Mononuclear cell (primary cell): ENCODE measurements around the gene DCDC2. TPM values are rescaled to one million over a fixed set of nuclear protein-coding genes. Genes with fewer than 3 reads are reported as not detected.
"Not testable (repeated sequence)": the region's sequence is repeated elsewhere in the genome, so short reads cannot be mapped to it uniquely, and the experiment has no call there.

ENCODE experiments used
- H3K27me3 ChIP-seq: 2 replicates; pipeline ENCODE4 v1.6.0; 2011; ENCODE audit warnings: low read length, control low read depth; ENCODE audit not compliant: insufficient read depth
- H3K4me1 ChIP-seq: 2 replicates; pipeline ENCODE4 v1.5.1; 2011; ENCODE audit warnings: mild to moderate bottlenecking, low read length, control low read depth; ENCODE audit not compliant: insufficient read depth
- H3K4me3 ChIP-seq: 2 replicates; pipeline ENCODE4 v1.5.1; 2011; ENCODE audit warnings: mild to moderate bottlenecking, low read length, moderate library complexity
- H3K9me3 ChIP-seq: 2 replicates; pipeline ENCODE4 v1.5.1; 2011; ENCODE audit warnings: low read depth, mild to moderate bottlenecking, control low read depth, low read length
- total RNA-seq: library from RNA; depleted of rRNA; stranded (reverse); fragments of >200 nt; gene quantifications from one replicate; pipeline ENCODE4 v1.2.3, GENCODE V29; 2012

Gene DCDC2
- total RNA-seq, 1 donor, result 0.10 TPM

DNA sequence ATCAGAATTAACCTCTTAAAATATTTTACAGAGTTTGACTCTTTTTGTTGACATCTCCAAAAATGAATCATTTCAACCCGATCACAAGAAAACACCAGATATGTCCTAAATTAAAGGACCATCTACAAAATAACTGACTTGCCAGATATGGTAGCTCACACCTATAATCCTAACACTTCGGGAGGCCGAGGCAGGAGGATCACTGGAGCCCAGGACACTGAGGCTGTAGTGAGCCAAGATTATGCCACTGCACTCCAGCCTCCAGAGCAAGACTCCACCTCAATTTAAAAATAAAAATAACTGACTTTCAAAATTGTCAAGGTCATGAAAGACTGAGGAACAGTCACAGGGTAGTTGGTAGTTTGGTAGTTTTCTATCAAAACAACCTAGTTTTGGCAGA lies 34.9 kb downstream of the DCDC2 start:
- peaks cover 3% of the 10 kb centered on the region for H3K27me3 ChIP-seq
- H3K4me3 ChIP-seq, result no peak overlapping the region
- no peaks in the 10 kb centered on the region for H3K4me1 ChIP-seq
- no peaks in the 10 kb centered on the region for H3K9me3 ChIP-seq

GRCh38 chr6:24322446-24322845 lies 35.4 kb downstream of the DCDC2 start:
- not testable (repeated sequence) for H3K4me3 ChIP-seq, H3K9me3 ChIP-seq, H3K27me3 ChIP-seq, H3K4me1 ChIP-seq

- Histone ChIP-seq H3K9me3 (no peaks in the 10 kb centered on the region), H3K27me3 (peaks cover 3% of the 10 kb centered on the region), H3K4me1 (no peaks in the 10 kb centered on the region), H3K4me3 (no peak overlapping the region)
These were observed 36.2 kb downstream of the DCDC2 start for GRCh38 chr6:24321538-24322162.

DNA sequence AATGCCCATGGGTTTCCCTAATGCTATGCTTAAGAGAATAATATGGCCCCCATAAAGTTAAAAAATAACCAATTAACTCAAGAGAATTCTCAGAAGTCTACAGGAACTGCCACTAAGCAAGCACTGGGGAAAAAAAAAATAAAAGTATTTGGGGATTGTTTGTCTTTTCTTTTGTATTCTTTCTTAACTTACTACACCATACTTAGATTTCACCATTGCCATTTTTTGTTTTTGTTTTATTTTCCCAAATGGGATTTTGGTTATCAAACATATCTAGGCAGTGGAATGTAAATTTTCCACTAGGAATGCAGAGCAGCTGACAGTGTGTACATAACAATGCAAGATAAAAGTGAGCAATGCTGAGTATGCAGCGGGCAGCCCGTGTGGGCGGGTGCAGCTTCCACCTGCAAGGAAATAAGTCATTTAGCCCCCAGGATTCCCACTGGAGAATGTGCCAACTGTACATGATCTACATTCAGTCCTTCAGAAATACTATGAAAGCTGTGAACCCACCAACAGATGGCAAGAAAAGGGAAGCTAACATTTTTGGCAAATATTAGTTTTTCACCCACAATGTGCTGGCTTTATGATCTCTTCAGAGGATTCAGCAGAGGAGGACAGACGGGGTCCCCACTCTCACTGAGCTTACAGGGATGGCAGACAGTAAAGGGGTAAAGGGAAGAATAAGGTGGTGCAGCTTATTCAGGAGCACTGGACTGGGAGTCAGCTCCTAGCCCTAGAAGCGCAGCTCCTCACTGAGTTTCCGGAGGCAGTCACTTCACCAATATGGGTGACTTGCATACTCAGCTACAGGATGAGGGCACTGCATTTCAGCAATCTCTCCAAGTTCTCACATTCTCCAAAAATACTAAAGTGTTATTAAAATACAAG lies 44.4 kb downstream of the DCDC2 start:
- H3K4me1 ChIP-seq, result no peaks in the 10 kb centered on the region
- H3K9me3 ChIP-seq, result no peaks in the 10 kb centered on the region
- H3K27me3 ChIP-seq, result no peaks in the 10 kb centered on the region
- no peak overlapping the region for H3K4me3 ChIP-seq

DNA sequence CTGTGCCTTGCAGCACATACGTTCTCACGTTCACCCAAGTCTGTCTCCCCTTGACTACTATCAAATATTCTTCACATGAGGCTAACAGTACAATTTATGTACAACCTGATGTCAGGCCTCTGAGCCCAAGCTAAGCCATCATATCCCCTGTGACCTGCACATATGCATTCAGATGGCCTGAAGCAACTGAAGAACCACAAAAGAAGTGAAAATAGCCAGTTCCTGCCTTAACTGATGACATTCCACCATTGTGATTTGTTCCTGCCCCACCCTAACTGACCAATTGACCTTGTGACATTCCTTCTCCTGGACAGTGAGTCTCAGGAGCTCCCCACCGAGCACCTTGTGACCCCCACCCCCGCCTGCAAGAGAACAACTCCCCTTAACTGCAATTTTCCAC lies 46.1 kb downstream of the DCDC2 start:
- H3K27me3 ChIP-seq, H3K4me1 ChIP-seq, H3K4me3 ChIP-seq, H3K9me3 ChIP-seq: not testable (repeated sequence)

DNA sequence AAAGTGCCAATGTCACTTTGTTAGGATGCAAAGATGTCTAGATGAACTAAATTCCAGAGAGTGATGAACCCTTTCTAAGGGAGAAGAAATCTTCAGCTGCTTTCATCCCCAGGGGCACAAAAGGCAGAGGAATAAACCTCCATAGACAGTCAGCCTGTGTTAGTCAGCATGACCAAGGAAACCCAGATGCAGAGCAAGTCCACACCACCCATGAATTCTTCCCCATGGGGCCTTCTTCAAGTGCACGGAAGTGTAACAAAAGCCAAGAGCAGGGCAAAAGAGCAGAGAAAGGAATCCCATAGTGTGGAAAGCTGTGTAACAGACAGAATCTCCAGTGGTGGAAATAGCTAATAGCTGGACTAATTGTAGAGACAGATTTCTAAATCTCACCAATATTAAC lies 50.0 kb downstream of the DCDC2 start:
- Histone ChIP-seq H3K27me3 (no peaks in the 10 kb centered on the region), H3K9me3 (no peaks in the 10 kb centered on the region), H3K4me1 (no peaks in the 10 kb centered on the region), H3K4me3 (no peak overlapping the region)

DNA sequence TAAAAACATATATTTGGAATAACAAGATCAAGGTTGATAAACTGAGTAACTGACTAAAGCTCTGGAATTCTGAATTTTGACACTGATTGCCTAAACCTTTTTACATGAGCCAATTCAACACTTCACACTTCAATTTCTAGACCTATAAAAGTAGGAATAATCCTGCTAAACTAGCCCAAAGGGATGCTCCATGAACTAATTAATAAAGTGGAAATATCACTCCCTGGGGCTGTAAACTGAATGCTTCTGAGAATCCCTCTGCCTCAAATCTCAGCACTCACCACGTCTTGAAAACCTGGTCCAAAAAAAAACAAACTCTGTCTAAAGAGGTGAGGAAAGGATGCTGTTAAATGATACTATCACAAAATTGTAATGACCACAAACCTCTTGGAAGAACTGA lies 50.9 kb downstream of the DCDC2 start:
- H3K27me3 ChIP-seq, result no peaks in the 10 kb centered on the region
- no peaks in the 10 kb centered on the region for H3K9me3 ChIP-seq
- H3K4me3 ChIP-seq, result no peak overlapping the region
- H3K4me1 ChIP-seq, result no peaks in the 10 kb centered on the region

- H3K9me3 ChIP-seq, result no peaks in the 10 kb centered on the region
- no peak overlapping the region for H3K4me3 ChIP-seq
- no peaks in the 10 kb centered on the region for H3K27me3 ChIP-seq
- no peaks in the 10 kb centered on the region for H3K4me1 ChIP-seq
These were observed 51.8 kb downstream of the DCDC2 start for GRCh38 chr6:24306038-24306437.

DNA sequence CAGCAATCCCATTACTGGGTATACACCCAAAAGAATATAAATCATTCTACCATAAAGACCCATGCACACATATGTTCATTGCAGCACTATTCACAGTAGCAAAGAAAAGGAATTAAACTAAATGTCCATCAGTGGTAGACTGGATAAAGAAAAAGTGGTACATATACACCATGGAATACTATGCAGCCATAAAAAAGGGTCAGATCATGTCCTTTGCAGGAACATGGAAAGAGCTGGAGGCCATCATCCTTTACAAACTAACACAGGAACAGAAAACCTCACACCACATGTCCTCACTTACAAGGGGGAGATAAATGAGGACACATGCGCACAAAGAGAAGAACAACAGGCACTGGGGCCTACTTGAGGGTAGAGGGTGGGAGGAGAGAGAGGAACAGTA lies 60.9 kb downstream of the DCDC2 start:
- H3K9me3 ChIP-seq, result no peaks in the 10 kb centered on the region
- peaks cover 3% of the 10 kb centered on the region for H3K27me3 ChIP-seq
- no peaks in the 10 kb centered on the region for H3K4me1 ChIP-seq
- H3K4me3 ChIP-seq, result no peak overlapping the region

DNA sequence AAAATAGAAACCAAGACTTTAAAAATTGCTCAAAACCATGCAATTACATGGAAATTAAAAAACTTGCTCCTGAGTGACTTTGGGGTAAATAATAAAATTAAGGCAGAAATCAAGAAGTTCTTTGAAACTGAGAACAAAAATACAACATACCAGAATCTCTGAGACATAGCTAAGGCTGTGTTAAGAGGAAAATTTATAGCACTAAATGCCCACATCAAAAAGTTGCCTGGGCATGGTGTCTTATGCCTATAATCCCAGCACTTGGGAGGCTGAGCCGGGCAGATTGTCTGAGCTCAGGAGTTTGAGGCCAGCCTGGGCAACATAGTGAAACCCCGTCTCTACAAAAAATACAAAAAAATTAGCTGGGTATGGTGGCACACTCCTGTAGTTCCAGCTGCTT lies 64.0 kb downstream of the DCDC2 start:
- H3K27me3 ChIP-seq, H3K4me1 ChIP-seq, H3K9me3 ChIP-seq: not testable (repeated sequence)

DNA sequence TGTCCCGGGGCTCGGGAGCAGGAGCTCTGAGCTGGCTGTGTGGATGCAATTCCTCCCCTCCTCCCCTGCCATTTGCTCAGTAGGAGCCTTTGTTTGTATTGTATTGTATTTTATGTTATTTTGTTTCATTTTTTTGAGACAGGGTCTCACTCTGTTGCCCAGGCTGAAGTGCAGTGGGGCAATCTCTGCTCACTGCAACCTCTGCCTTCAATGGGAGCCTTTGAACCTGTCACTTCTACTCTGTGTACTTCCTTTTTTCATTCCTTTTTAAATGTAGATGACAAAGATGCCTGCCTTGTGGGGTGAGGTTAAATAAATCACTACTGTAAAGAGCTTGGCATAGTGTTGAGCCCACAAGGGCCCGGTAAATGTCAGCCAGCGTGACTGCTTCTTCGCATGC lies 70.6 kb downstream of the DCDC2 start:
- H3K4me1 ChIP-seq, result peaks cover 15% of the 10 kb centered on the region
- H3K4me3 ChIP-seq, result no peak overlapping the region
- no peaks in the 10 kb centered on the region for H3K27me3 ChIP-seq
- no peaks in the 10 kb centered on the region for H3K9me3 ChIP-seq

More for the DNA sequence above, 64.0 kb downstream of the DCDC2 start:
- not testable (repeated sequence) for H3K4me3 ChIP-seq

DNA sequence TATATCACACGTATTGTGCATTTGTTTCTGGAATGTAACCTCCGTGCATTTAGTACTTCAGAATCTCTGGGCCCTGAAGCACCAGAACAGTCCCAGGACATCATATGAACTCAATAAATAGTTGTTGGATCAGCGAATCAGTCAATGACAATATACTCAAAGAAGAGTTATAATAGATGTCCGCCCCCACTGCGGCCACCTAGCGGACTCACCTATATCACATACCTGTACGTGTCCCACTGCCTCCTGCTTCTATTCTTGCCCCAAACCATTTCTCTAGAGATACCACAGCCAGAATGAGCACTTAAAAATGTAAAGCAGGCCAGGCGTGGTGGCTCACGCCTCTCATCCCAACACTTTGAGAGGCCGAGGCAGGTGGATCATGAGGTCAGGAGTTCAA lies 73.9 kb downstream of the DCDC2 start:
- Histone ChIP-seq H3K4me1 (peaks cover 15% of the 10 kb centered on the region), H3K9me3 (no peaks in the 10 kb centered on the region), H3K4me3 (no peak overlapping the region), H3K27me3 (peaks cover 8% of the 10 kb centered on the region)

- Histone ChIP-seq H3K4me1 (peaks cover 15% of the 10 kb centered on the region), H3K4me3 (no peak overlapping the region), H3K27me3 (peaks cover 14% of the 10 kb centered on the region), H3K9me3 (no peaks in the 10 kb centered on the region)
These were observed 74.5 kb downstream of the DCDC2 start for GRCh38 chr6:24283043-24283985.

DNA sequence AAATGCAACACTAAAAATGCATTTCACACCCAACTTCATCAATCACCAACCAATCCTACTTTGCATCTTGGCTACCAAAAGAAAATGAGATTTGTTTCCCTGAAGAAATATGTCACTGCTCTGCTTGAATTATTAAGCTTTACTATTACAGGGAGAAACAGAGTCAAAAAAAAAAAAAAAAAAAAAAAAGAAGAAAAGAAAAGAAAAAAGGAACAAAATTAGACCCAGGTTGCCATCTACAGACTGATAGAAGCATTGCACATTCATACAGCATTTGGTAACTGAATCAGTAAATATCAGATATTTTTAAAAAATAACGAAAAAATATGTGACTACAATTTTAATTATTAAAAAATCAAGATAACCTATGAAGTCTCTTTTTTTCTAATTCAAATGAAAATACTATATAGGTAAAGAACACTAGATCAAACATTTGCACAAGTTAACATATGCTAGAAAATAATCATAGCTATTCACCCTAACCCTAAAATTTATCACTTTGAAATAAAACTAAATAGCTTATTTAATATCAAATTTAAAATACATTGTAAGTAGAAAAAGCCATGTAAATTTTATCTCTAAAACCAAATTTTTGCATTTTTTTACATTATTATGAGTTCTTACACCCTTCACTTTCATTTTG lies 83.3 kb downstream of the DCDC2 start:
- Histone ChIP-seq H3K4me3 (no peak overlapping the region), H3K4me1 (no peaks in the 10 kb centered on the region), H3K9me3 (no peaks in the 10 kb centered on the region), H3K27me3 (peaks cover 13% of the 10 kb centered on the region)
